ENCODE results near the gene CCBE1. TPM values are rescaled to one million over a fixed set of nuclear protein-coding genes. Genes with fewer than 3 reads are reported as not detected.

The CCBE1 gene
- total and polyA plus RNA-seq, 2 of the 4 experiments (the other 2 are of a cell fraction), result 64.8 to 148 TPM

- dilution Hi-C loops (cut with HindIII; ENCODE audit: low sequenced_read_pairs, unreplicated experiment) (no loop called here), in situ Hi-C loops (cut with MboI; ENCODE audit: low sequenced_read_pairs) (loop anchor here (5.0 to 25.0 kb wide), 2 partner anchors 181 to 366 kb away; no protein-coding TSS in a partner anchor), intact Hi-C loops (cut with micrococcal nuclease) (loop anchor here (5.0 kb wide), 1 partner anchor 151 kb away; no protein-coding TSS in a partner anchor)
- ChIA-PET POLR2A (ENCODE audit: unreplicated experiment) (no interaction called here), CTCF (no interaction called here)
- H3K9me3 ChIP-seq (ENCODE audit: control insufficient read depth, insufficient read depth, low read length), result no peaks in the 10 kb centered on the region
- no peak overlapping the region for H2BK120ac ChIP-seq (ENCODE audit: low read depth, low read length)
- H3K23ac ChIP-seq (ENCODE audit: low read depth, low read length), result no peak overlapping the region
- H4K5ac ChIP-seq (ENCODE audit: low read depth, low read length), result no peak overlapping the region
- WGBS, 2 experiments (ENCODE audit: extremely low coverage in 2 of 2, insufficient read length in 1 of 2), result 79% methylated on average over 4 of the region's 12 CpGs; no CpG with 5 or more reads in 1 of the 2 experiments
- no peak overlapping the region for H4K91ac ChIP-seq (ENCODE audit: insufficient read depth, low read depth, low read length)
- H3K4me1 ChIP-seq (ENCODE audit: control insufficient read depth, insufficient read depth, low read length), result peaks cover 5% of the 10 kb centered on the region
- peaks cover 2% of the 10 kb centered on the region; the same call in 1 of the 2 replicates for H3K36me3 ChIP-seq (ENCODE audit: control insufficient read depth, insufficient read depth, low read length)
- no peak overlapping the region for H3K4ac ChIP-seq (ENCODE audit: low read depth, low read length)
- no peak overlapping the region for H3K4me2 ChIP-seq (ENCODE audit: low read depth, low read length)
- no peak overlapping the region for H3K9ac ChIP-seq (ENCODE audit: low read depth, low read length)
- H2AFZ ChIP-seq (replicated peaks; ENCODE audit: low read length, poor library complexity), result no peak overlapping the region
- TF ChIP-seq BHLHE40 (IDR thresholded peaks at IDR 0.05; ENCODE audit: low read depth, low read length), result no peak
- no peak for TF ChIP-seq MAZ (IDR thresholded peaks at IDR 0.05; ENCODE audit: borderline replicate concordance, low read depth, low read length)
- no peak for TF ChIP-seq RCOR1 (IDR thresholded peaks at IDR 0.05; ENCODE audit: insufficient replicate concordance, low read length)
- no peak for TF ChIP-seq NFE2L2 (IDR thresholded peaks at IDR 0.05; ENCODE audit: low read depth, low read length)
- H2AK9ac ChIP-seq (replicated peaks; ENCODE audit: low read depth, low read length, poor library complexity), result no peak overlapping the region
- no peak overlapping the region for H3K4me3 ChIP-seq (ENCODE audit: insufficient read depth, low read depth, low read length)
- H3K18ac ChIP-seq (ENCODE audit: low read depth, low read length), result no peak overlapping the region
- no peak overlapping the region for H2BK15ac ChIP-seq (ENCODE audit: low read depth, low read length)
- no peaks in the 10 kb centered on the region for H3K27me3 ChIP-seq (ENCODE audit: control insufficient read depth, insufficient read depth, low read length)
- H3K79me1 ChIP-seq (ENCODE audit: low read depth in 1 of 2, low read length in 2 of 2), result no peaks in the 10 kb centered on the region
- no TSS peak for BruUV-seq (replicated peaks)
- H3K27ac ChIP-seq (ENCODE audit: insufficient read depth, low read length), result no peak overlapping the region
- no peak overlapping the region for H2AK5ac ChIP-seq (ENCODE audit: low read depth, low read length)
- ATAC-seq (ENCODE audit: low read depth), result no peak
- H3K14ac ChIP-seq (replicated peaks; ENCODE audit: low read depth, low read length), result no peak overlapping the region
- H3K9me1 ChIP-seq (ENCODE audit: insufficient read depth, low read length), result peaks cover 4% of the 10 kb centered on the region; the same call in 1 of the 2 replicates
- no peak overlapping the region for H4K8ac ChIP-seq (ENCODE audit: low read depth in 2 of 2, low read length in 2 of 2)
- no peak overlapping the region for H2BK5ac ChIP-seq (ENCODE audit: low read depth, low read length, poor library complexity, severe bottlenecking)
- no peak for DNase-seq
- H4K20me1 ChIP-seq (ENCODE audit: insufficient read depth, low read length), result no peaks in the 10 kb centered on the region
- H2BK20ac ChIP-seq (ENCODE audit: low read depth, low read length), result no peak overlapping the region
- H3K56ac ChIP-seq (ENCODE audit: extremely low read depth, insufficient read depth, low read length), result no peak overlapping the region
These were observed 241.4 kb downstream of the CCBE1 start for GRCh38 chr18:59455728-59456276.

All from IMR-90 (cell line).